ENCODE measurements around the gene ALKBH3.

Gene ALKBH3

GRCh38 chr11:43934601-43935423 is 54.2 kb downstream of the ALKBH3 start:
- no peak for TF ChIP-seq CTCF (conservative IDR thresholded peaks at IDR 0.05)
- H3K27ac ChIP-seq = no peak overlapping the region

- TF ChIP-seq CTCF (conservative IDR thresholded peaks at IDR 0.05) = no peak
These were observed 54.9 kb downstream of the ALKBH3 start for GRCh38 chr11:43935424-43935979.

GRCh38 chr11:43936076-43936475 is 55.4 kb downstream of the ALKBH3 start:
- no peak for TF ChIP-seq CTCF (conservative IDR thresholded peaks at IDR 0.05)
- no peak overlapping the region for H3K27ac ChIP-seq

More at GRCh38 chr11:43935424-43935979, 54.9 kb downstream of the ALKBH3 start:
- no peak overlapping the region for H3K27ac ChIP-seq

GRCh38 chr11:43937434-43938411 is 57.1 kb downstream of the ALKBH3 start:
- TF ChIP-seq CTCF (conservative IDR thresholded peaks at IDR 0.05) = no peak

GRCh38 chr11:43941257-43941994 is 60.8 kb downstream of the ALKBH3 start:
- no peak for TF ChIP-seq CTCF (conservative IDR thresholded peaks at IDR 0.05)
- peak overlapping the region; percentile 68 for H3K27ac ChIP-seq

More at GRCh38 chr11:43937434-43938411, 57.1 kb downstream of the ALKBH3 start:
- no peak overlapping the region for H3K27ac ChIP-seq

GRCh38 chr11:43942662-43943371 is 62.2 kb downstream of the ALKBH3 start:
- no peak for TF ChIP-seq CTCF (conservative IDR thresholded peaks at IDR 0.05)
- H3K27ac ChIP-seq = peak overlapping the region; percentile 68

Measured in VCaP (cell line).